Upper lobe of left lung (tissue), 6 donors: ENCODE results near the gene ABCG1. TPM values are rescaled to one million over a fixed set of nuclear protein-coding genes. Genes with fewer than 3 reads are reported as not detected.

Source experiments
- ATAC-seq, 2 donors: fragments of 200-7000 bp; cut with Tn5 transposase; one replicate each; pipeline ENCODE4 v1.9.1; 2022; ENCODE audit warnings: mild to moderate bottlenecking in 2 of 2, moderate library complexity in 2 of 2; ENCODE audit not compliant: low FRiP score in 2 of 2
- DNase-seq, 2 donors: peaks; one replicate each; pipeline ENCODE4 v3.0.0-alpha.2; 2019 to 2020
- H3K27ac ChIP-seq, 4 donors: fragments of 200-600 bp; sonication (generic); one replicate each; pipeline ENCODE4 v1.5.1; 2016 to 2019
- H3K27me3 ChIP-seq, 4 donors: fragments of 200-600 bp; sonication (generic); one replicate each; pipeline ENCODE4 v1.5.1; 2017 to 2019
- H3K36me3 ChIP-seq, 4 donors: fragments of 200-600 bp; sonication (generic); one replicate each; pipeline ENCODE4 v1.5.1; 2016 to 2019
- H3K4me1 ChIP-seq, 4 donors: fragments of 200-600 bp; sonication (generic); one replicate each; pipeline ENCODE4 v1.5.1; 2018 to 2019
- H3K4me3 ChIP-seq, 4 donors: fragments of 200-600 bp; sonication (generic); one replicate each; pipeline ENCODE4 v1.5.1; 2017 to 2019; ENCODE audit warnings: mild to moderate bottlenecking in 2 of 4, moderate library complexity in 1 of 4
- H3K9me3 ChIP-seq, 4 donors: fragments of 200-600 bp; sonication (generic); one replicate each; pipeline ENCODE4 v1.5.1; 2018 to 2019
- EP300 ChIP-seq, 4 donors: sonication (generic); formaldehyde crosslinking; IDR thresholded peaks; one replicate each; pipeline ENCODE4 v1.5.1; 2017; ENCODE audit warnings: antibody characterized with exemption in 4 of 4, control low read depth in 2 of 4
- POLR2A ChIP-seq, 4 donors: fragments of 450-650 bp; IDR thresholded peaks; one replicate each; pipeline ENCODE4 v1.5.1; 2016 to 2017; ENCODE audit warnings: antibody characterized with exemption in 4 of 4, mild to moderate bottlenecking in 2 of 4
- POLR2AphosphoS5 ChIP-seq, 2 donors: sonication (generic); formaldehyde crosslinking; IDR thresholded peaks; one replicate each; pipeline ENCODE4 v1.5.1; 2017; ENCODE audit warnings: antibody characterized with exemption in 2 of 2
- WGBS, 2 donors: methylation state at CpG; one replicate each; pipeline ENCODE4 v1.1.5; 2017 to 2018; 5-methylcytosine and 5-hydroxymethylcytosine counted together
- total RNA-seq, 6 donors: library from RNA; depleted of rRNA in 4 of 6; stranded (reverse); fragments of >200 nt in 4 of 6; gene quantifications; one replicate each; pipeline versions ENCODE4 v1.1.0 to v1.2.1, GENCODE V29; 2016 to 2021
- TF ChIP-seq, protein P1 (sequence below), 6 experiments: fragments of 450-650 bp in 4 of 6; fragments of 200-600 bp in 2 of 6; sonication (generic) in 2 of 6; IDR thresholded peaks; one replicate each; pipeline ENCODE4 v1.5.1; 2016 to 2019; ENCODE audit warnings: antibody characterized with exemption in 6 of 6
- donor health status: DM: no; HTN: no; CAD: no; lungs with moderate emphysema.
- donor health status: DM: no; HTN: yes; CAD: no; lungs with severe emphysema.

Gene ABCG1
- total RNA-seq, 6 donors from 2014 or later, result 56.7 to 130 (median 79.8) TPM

DNA sequence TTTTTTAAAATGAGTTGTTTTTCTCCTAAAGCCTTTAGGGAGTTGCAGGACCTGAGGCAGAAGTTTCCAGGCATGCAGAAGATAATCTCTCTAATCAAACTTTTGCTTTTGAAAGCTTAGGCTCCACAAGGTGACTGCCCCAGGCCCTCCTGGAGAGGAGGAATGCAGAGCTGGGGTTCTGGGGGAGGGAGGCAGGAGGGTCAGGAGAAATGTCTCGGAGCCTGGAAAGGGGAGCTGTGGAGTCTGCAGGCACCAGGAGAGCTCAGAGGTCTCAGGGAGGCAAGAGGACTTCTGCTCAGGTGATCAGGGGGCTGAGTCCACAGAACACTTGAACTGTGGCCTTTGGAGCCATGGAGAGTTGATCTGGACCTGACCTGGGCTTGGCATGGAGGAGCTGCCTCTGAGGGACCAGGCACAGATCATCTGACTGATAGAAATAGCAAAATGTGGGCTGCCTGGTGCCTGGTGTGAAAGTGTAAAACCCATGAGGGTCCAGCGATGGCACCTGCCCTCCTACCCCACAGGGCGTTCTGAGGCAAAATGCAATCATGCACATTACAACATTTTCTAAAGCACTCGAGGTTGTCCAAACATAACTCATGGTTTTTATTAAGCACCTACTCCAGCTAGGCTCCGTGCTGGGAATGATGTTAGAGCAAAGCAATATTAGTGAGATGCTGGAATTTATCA is 10.0 kb upstream of the ABCG1 start:
- Histone ChIP-seq H3K9me3 (no peaks in the 10 kb centered on the region), H3K27ac (peak overlapping the region in 3 of 4 donors; percentile 39 to 79 (median 78)), H3K4me1 (peaks cover 0 to 19% (median 12%) of the 10 kb centered on the region in 4 donors), H3K27me3 (no peaks in the 10 kb centered on the region), H3K4me3 (no peak overlapping the region), H3K36me3 (no peaks in the 10 kb centered on the region)
- 70 to 83% methylated on average over 3 to 5 of the region's 5 CpGs for WGBS, 2 donors
- no peak for ATAC-seq
- DNase-seq, result peak in 1 of 2 donors; percentile 17
- TF ChIP-seq EP300 (IDR thresholded peaks at IDR 0.05) (no peak), POLR2AphosphoS5 (IDR thresholded peaks at IDR 0.05) (no peak), POLR2A (IDR thresholded peaks at IDR 0.05) (no peak)
- TF ChIP-seq, protein P1, sequence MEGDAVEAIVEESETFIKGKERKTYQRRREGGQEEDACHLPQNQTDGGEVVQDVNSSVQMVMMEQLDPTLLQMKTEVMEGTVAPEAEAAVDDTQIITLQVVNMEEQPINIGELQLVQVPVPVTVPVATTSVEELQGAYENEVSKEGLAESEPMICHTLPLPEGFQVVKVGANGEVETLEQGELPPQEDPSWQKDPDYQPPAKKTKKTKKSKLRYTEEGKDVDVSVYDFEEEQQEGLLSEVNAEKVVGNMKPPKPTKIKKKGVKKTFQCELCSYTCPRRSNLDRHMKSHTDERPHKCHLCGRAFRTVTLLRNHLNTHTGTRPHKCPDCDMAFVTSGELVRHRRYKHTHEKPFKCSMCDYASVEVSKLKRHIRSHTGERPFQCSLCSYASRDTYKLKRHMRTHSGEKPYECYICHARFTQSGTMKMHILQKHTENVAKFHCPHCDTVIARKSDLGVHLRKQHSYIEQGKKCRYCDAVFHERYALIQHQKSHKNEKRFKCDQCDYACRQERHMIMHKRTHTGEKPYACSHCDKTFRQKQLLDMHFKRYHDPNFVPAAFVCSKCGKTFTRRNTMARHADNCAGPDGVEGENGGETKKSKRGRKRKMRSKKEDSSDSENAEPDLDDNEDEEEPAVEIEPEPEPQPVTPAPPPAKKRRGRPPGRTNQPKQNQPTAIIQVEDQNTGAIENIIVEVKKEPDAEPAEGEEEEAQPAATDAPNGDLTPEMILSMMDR (IDR thresholded peaks at IDR 0.05), result no peak

DNA sequence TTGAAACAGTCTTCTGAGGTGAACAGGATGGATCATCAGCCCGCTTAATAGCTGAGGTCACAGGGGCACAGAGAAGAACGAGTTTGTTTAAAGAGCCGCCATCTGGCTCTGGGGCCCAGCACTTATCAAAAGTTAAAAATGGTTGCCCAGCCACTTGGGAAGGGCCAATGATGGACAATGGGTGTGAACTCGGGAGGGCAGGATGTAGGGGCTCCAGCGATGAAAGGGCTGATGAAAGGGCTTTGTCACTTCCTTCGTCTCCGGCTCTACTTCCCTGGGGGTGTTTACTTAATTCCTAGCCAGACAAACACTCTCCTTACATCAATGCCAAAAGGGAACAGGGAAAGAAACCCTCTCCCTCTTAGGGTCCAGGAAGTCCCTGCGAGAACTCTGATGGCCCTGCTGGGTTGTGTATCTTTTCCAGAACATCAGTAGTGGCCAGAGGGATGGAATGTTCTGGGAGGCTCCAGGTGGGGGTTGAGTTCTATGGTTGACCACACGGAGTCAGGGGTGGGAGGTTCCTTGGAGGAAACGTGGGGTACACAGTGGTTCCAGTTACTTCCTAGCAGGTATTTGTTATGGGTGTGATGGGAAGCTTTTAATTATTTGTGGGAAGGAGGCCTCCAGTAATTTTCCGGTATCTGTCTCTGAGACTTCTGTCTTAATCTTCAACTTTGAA is 9.0 kb upstream of the ABCG1 start:
- peak overlapping the region in 3 of 4 donors; percentile 39 to 82 (median 79) for H3K27ac ChIP-seq
- ATAC-seq, result peak in 1 of 2 donors; percentile 24

DNA sequence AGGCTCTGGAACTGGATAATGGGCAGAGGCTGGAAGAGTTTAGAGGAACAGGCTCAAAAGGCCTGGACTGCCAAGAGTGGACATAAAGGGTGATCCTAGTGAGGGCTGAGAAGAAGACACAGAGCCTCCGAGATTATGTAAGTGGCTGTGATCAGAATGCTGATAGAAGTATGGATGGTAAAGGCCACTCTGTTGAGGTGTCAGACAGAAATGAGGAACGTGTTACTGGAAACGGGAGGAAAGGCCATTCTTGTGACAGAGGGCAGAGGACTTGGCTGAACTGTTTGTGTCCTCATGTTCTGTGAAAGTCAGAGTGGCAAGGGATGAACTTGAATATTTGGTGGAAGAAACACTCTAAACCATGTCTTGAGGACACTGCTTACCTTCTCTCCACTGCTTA is 6.7 kb upstream of the ABCG1 start:
- ATAC-seq (peak in 1 of 2 donors; percentile 50), DNase-seq (peak in 1 of 2 donors; percentile 26)
- no peaks in the 10 kb centered on the region for H3K36me3 ChIP-seq
- H3K27ac ChIP-seq, result no peak overlapping the region
- H3K9me3 ChIP-seq, result no peaks in the 10 kb centered on the region
- H3K27me3 ChIP-seq, result no peaks in the 10 kb centered on the region
- H3K4me1 ChIP-seq, result peaks cover 0 to 19% (median 12%) of the 10 kb centered on the region in 4 donors
- no peak overlapping the region for H3K4me3 ChIP-seq
- WGBS, 2 donors, result 74 to 85% methylated on average over 3 of the region's 3 CpGs
- peak in 1 of 2 donors; percentile 28 for TF ChIP-seq POLR2AphosphoS5 (IDR thresholded peaks at IDR 0.05)
- TF ChIP-seq POLR2A (IDR thresholded peaks at IDR 0.05), result no peak
- TF ChIP-seq EP300 (IDR thresholded peaks at IDR 0.05), result peak in 1 of 4 donors; percentile 54
- TF ChIP-seq, protein P1 (IDR thresholded peaks at IDR 0.05), result no peak

More for the DNA sequence above, 9.0 kb upstream of the ABCG1 start:
- Histone ChIP-seq H3K4me1 (peaks cover 0 to 19% (median 12%) of the 10 kb centered on the region in 4 donors), H3K27me3 (no peaks in the 10 kb centered on the region), H3K4me3 (no peak overlapping the region), H3K36me3 (no peaks in the 10 kb centered on the region), H3K9me3 (no peaks in the 10 kb centered on the region)
- TF ChIP-seq, protein P1 (IDR thresholded peaks at IDR 0.05), result no peak
- TF ChIP-seq POLR2A (IDR thresholded peaks at IDR 0.05) (no peak), EP300 (IDR thresholded peaks at IDR 0.05) (peak in 2 of 4 donors; percentile 32 to 51), POLR2AphosphoS5 (IDR thresholded peaks at IDR 0.05) (peak; percentile 28 to 73)
- DNase-seq, result peak in 1 of 2 donors; percentile 27
- WGBS, 2 donors, result 54 to 65% methylated on average over 11 of the region's 11 CpGs

DNA sequence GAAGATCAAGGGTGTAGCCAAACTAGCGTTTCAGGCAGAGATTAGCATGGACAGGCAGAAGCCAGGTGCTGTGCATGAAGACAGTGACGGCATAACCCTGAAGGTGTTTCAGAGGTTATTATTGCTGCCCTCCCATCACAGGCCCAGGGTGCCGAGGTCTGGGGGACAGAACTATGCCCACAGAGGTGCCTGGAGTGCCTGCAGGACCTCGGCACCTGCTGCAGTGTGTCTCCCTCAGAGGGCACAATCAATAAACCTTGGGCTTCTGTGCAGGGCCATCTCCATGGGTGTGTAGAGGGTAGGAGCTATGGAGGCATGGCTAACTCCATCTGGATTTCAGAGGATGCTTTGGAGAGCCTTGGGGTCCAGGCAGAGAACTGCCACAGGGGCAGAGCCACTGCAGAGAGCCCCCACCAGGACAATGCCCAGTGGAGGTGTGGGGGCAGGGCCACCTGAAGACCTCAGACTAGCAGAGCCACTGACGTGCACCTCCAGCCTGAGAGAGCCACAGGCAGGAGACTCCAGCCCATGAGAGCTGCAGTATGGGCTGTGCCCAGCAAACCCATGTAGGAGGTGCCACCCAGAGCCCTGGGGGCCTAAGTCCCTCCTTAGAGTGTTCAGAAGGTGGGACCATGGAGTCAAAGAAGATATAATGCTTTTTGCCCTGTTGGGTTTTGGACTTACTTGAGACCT is 5.7 kb upstream of the ABCG1 start:
- Histone ChIP-seq H3K4me3 (no peak overlapping the region), H3K4me1 (peaks cover 1 to 19% (median 13%) of the 10 kb centered on the region in 4 donors), H3K9me3 (no peaks in the 10 kb centered on the region), H3K36me3 (no peaks in the 10 kb centered on the region), H3K27ac (no peak overlapping the region), H3K27me3 (no peaks in the 10 kb centered on the region)
- ATAC-seq (no peak), DNase-seq (peak in 1 of 2 donors; percentile 13)
- TF ChIP-seq, protein P1 (IDR thresholded peaks at IDR 0.05), result no peak
- TF ChIP-seq POLR2A (IDR thresholded peaks at IDR 0.05) (no peak), POLR2AphosphoS5 (IDR thresholded peaks at IDR 0.05) (no peak)
- 89 to 94% methylated on average over 4 to 5 of the region's 5 CpGs for WGBS, 2 donors
